Activated CD8-positive, alpha-beta T cell treated with anti-CD3 and anti-CD28 coated beads for 36 hours (primary cell): ENCODE measurements around the gene ICAM2. TPM values are rescaled to one million over a fixed set of nuclear protein-coding genes. Genes with fewer than 3 reads are reported as not detected.

Source experiments
- ATAC-seq: fragments of 200-7000 bp; cut with Tn5 transposase; one replicate; pipeline ENCODE4 v1.10.0; 2021; ENCODE audit warnings: mild to moderate bottlenecking, moderate library complexity
- CTCF ChIA-PET: fragments of 350-600 bp; sonication (Branson Sonifier 250); formaldehyde crosslinking; loops from one replicate; lab custom pipeline; 2021; ENCODE audit warnings: antibody characterized with exemption; lab: Charles Lee
- POLR2A ChIA-PET: fragments of 350-600 bp; sonication (Branson Sonifier 250); formaldehyde crosslinking; loops from one replicate; lab custom pipeline; 2021; ENCODE audit warnings: antibody characterized with exemption; lab: Charles Lee
- DNase-seq: peaks from one replicate; pipeline ENCODE4 v3.0.0-alpha.2; 2020
- H3K27ac Mint-ChIP-seq: one replicate; pipeline ENCODE4 v1.8.0; 2021; ENCODE audit warnings: mild to moderate bottlenecking, mixed read lengths
- H3K27me3 Mint-ChIP-seq: one replicate; pipeline ENCODE4 v1.8.0; 2021; ENCODE audit warnings: mixed read lengths
- H3K36me3 Mint-ChIP-seq: one replicate; pipeline ENCODE4 v1.8.0; 2021; ENCODE audit warnings: low read depth, mixed read lengths
- H3K4me1 Mint-ChIP-seq: one replicate; pipeline ENCODE4 v1.8.0; 2021; ENCODE audit warnings: low read depth, mixed read lengths
- H3K4me3 Mint-ChIP-seq: one replicate; pipeline ENCODE4 v1.8.0; 2021; ENCODE audit warnings: mild to moderate bottlenecking, moderate library complexity, mixed read lengths
- H3K9me3 Mint-ChIP-seq: one replicate; pipeline ENCODE4 v1.8.0; 2021; ENCODE audit warnings: mixed read lengths
- intact Hi-C: fragments of 100-400 bp; cut with micrococcal nuclease; formaldehyde crosslinking; loops from one replicate; pipeline ENCODE4 v1.10.0; 2022
- total RNA-seq, 2 experiments: library from RNA; stranded (reverse); gene quantifications; one replicate each; pipeline ENCODE4 v1.2.3, GENCODE V29; 2021
- TF ChIP-seq, protein P1 (sequence below): fragments of 200-600 bp; IDR thresholded peaks from one replicate; pipeline ENCODE4 v1.8.0; 2022; ENCODE audit warnings: antibody characterized with exemption, mild to moderate bottlenecking

Gene ICAM2
- total RNA-seq, 2 experiments from 2014 or later, result 53.3 to 53.7 TPM

DNA sequence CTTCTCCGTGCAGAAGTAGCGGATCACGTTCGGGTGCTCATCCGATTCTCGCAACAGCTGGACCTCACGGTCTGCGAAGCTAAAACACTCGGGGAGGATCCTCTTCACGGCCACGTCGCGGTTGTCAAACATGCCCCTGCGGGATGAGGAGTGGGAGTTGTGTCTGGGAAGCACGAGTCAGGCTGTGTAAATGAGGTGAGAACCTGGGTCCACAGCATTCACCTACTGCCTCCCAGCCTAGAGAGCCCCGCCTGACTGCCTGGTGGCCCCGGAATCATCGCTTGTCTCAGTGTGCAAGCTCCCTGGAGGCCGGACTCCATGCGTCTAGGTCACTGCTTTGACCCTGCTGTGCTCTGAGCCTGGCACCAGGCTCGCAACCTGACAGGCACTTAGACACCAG, 33.9 kb upstream of the ICAM2 start:
- Mint-ChIP-seq H3K4me1 (peaks cover 43% of the 10 kb centered on the region), H3K9me3 (no peaks in the 10 kb centered on the region), H3K27me3 (no peaks in the 10 kb centered on the region), H3K27ac (no peak overlapping the region), H3K36me3 (peaks cover 45% of the 10 kb centered on the region), H3K4me3 (no peak overlapping the region)
- ChIA-PET CTCF (interaction anchor here (1.2 to 5.4 kb wide), 4 partner anchors 9 to 79 kb away, joined by 3 to 35 read pairs (median 7); no protein-coding TSS in a partner anchor), POLR2A (interaction anchor here (1.3 to 1.8 kb wide), 3 partner anchors 11 to 75 kb away, joined by 4 to 6 read pairs (median 5); partner anchors contain the start of gene ERN1)
- TF ChIP-seq, protein P1, sequence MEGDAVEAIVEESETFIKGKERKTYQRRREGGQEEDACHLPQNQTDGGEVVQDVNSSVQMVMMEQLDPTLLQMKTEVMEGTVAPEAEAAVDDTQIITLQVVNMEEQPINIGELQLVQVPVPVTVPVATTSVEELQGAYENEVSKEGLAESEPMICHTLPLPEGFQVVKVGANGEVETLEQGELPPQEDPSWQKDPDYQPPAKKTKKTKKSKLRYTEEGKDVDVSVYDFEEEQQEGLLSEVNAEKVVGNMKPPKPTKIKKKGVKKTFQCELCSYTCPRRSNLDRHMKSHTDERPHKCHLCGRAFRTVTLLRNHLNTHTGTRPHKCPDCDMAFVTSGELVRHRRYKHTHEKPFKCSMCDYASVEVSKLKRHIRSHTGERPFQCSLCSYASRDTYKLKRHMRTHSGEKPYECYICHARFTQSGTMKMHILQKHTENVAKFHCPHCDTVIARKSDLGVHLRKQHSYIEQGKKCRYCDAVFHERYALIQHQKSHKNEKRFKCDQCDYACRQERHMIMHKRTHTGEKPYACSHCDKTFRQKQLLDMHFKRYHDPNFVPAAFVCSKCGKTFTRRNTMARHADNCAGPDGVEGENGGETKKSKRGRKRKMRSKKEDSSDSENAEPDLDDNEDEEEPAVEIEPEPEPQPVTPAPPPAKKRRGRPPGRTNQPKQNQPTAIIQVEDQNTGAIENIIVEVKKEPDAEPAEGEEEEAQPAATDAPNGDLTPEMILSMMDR, result no peak
- no peak for DNase-seq
- intact Hi-C loops, result no loop called here
- ATAC-seq, result no peak

DNA sequence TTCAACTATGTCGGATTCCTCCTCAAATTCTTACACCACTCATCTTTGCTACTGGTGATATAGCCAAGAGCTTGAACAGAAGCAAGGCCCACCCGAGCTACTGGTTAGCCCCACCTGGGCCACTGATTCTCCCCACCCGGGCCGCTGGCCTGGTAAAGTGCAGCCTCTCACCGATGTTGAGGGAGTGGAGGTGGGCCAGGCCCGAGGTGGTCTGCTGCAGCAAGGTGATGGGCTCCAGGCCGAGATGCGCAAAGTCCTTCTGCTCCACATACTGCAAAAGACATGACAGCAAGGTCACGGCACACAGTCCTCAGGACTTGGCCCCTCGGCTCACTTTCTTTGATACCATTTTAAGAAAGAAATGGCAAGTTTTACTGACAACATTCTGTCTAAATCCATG, 32.7 kb upstream of the ICAM2 start:
- POLR2A ChIA-PET, result interaction anchor here (0.9 to 1.6 kb wide), 4 partner anchors 9 to 93 kb away, joined by 3 to 5 read pairs (median 4); no protein-coding TSS in a partner anchor
- no peak for ATAC-seq
- no peak for DNase-seq
- no peak overlapping the region for H3K27ac Mint-ChIP-seq
- H3K36me3 Mint-ChIP-seq, result peaks cover 43% of the 10 kb centered on the region
- H3K27me3 Mint-ChIP-seq, result no peaks in the 10 kb centered on the region
- no peaks in the 10 kb centered on the region for H3K9me3 Mint-ChIP-seq
- no peak overlapping the region for H3K4me3 Mint-ChIP-seq
- intact Hi-C loops, result no loop called here
- TF ChIP-seq, protein P1, result no peak
- H3K4me1 Mint-ChIP-seq, result peaks cover 39% of the 10 kb centered on the region
- CTCF ChIA-PET, result interaction anchor here (1.2 to 5.4 kb wide), 6 partner anchors 10 to 80 kb away, joined by 3 to 35 read pairs (median 8); no protein-coding TSS in a partner anchor

DNA sequence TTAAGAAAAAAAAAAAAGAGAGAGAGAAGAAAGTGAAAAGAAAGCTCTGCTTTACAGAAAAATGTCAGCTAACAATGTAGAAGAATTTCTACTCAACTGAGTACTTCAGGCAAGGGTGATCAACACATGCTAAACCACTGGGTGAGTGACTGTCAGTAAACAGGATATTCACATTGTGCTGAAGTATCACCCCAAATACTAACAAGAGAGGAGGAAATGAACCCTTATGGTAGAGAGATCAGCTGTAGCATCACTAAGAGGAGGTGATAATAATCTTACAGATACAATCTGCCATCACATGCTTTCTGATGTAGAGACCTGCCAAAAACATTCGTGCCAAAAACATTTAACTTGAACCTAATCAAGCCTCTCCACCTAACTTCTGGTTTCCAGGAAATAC, 30.7 kb upstream of the ICAM2 start:
- peaks cover 38% of the 10 kb centered on the region for H3K36me3 Mint-ChIP-seq
- POLR2A ChIA-PET, result interaction anchor here (0.6 to 1.5 kb wide), 6 partner anchors 9 to 95 kb away, joined by 3 to 4 read pairs (median 3); no protein-coding TSS in a partner anchor
- intact Hi-C loops, result no loop called here

DNA sequence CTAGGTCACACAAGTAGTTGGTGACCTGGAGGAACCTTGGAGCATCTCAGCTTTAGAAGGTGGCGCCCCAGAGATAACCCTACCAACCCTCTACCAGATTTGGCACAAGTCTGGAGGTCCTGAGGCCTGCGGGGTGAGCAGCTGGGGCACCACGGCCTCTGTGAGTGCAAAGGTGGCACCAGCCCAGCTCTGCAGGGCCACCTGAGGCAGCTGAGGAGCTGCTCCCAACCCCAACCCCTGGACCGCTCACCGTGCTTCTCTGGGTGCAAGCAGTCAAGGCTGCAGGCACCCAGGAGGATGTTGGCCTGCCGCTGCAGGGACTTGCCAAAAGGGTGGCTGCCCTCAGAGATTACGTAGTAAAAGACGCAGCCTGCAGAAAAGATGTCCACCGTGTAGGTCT, 28.4 kb upstream of the ICAM2 start:
- no peak overlapping the region for H3K27ac Mint-ChIP-seq
- ChIA-PET POLR2A (interaction anchor here (0.7 to 3.3 kb wide), 3 partner anchors 8 to 97 kb away, joined by 3 to 18 read pairs (median 3); no protein-coding TSS in a partner anchor), CTCF (interaction anchor here (0.6 to 5.5 kb wide), 4 partner anchors 15 to 84 kb away, joined by 3 to 32 read pairs (median 14); no protein-coding TSS in a partner anchor)
- peaks cover 25% of the 10 kb centered on the region for H3K4me1 Mint-ChIP-seq
- no peaks in the 10 kb centered on the region for H3K9me3 Mint-ChIP-seq
- no peak overlapping the region for H3K4me3 Mint-ChIP-seq
- TF ChIP-seq, protein P1, result no peak
- no peak for ATAC-seq
- intact Hi-C loops, result no loop called here
- H3K27me3 Mint-ChIP-seq, result no peaks in the 10 kb centered on the region
- H3K36me3 Mint-ChIP-seq, result peaks cover 46% of the 10 kb centered on the region
- no peak for DNase-seq

More for the DNA sequence above, 30.7 kb upstream of the ICAM2 start:
- DNase-seq (no peak), ATAC-seq (peak; percentile 95)
- Mint-ChIP-seq H3K27me3 (no peaks in the 10 kb centered on the region), H3K4me3 (no peak overlapping the region), H3K27ac (peak overlapping the region; percentile 81), H3K4me1 (peaks cover 29% of the 10 kb centered on the region), H3K9me3 (no peaks in the 10 kb centered on the region)
- CTCF ChIA-PET, result interaction anchor here (0.6 to 5.5 kb wide), 6 partner anchors 9 to 366 kb away, joined by 3 to 32 read pairs (median 8); no protein-coding TSS in a partner anchor
- TF ChIP-seq, protein P1, result no peak

DNA sequence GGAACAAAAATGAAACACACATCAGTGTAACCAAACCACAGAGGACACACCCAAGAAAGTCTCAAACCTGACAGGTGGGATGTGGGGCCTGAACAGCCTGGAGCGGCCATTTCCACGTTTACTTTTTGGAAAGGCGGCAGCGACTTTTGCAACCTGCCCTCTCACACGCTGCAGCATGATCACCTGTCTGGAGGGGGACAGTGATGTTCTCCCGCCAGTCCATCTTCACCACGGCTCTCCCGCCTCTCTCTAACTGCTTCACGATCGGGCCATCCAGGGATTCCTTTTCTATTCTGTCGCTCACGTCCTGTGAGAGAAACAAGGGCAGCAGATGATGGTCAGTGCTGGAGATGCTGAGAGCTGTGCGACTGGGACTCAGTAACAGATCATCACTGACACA, 24.7 kb upstream of the ICAM2 start:
- ChIA-PET POLR2A (interaction anchor here (1.5 kb wide), 1 partner anchor 10 kb away, joined by 4 read pairs; no protein-coding TSS in a partner anchor), CTCF (interaction anchor here (1.0 to 2.0 kb wide), 5 partner anchors 16 to 237 kb away, joined by 3 to 5 read pairs (median 5); no protein-coding TSS in a partner anchor)
- H3K4me3 Mint-ChIP-seq, result no peak overlapping the region
- no peaks in the 10 kb centered on the region for H3K27me3 Mint-ChIP-seq
- ATAC-seq (no peak), DNase-seq (no peak)
- no peaks in the 10 kb centered on the region for H3K9me3 Mint-ChIP-seq
- intact Hi-C loops, result no loop called here
- H3K27ac Mint-ChIP-seq, result no peak overlapping the region
- TF ChIP-seq, protein P1, result no peak
- H3K4me1 Mint-ChIP-seq, result peaks cover 9% of the 10 kb centered on the region
- H3K36me3 Mint-ChIP-seq, result peaks cover 34% of the 10 kb centered on the region
